Activated CD4-positive, alpha-beta memory T cell treated with anti-CD3 and anti-CD28 coated beads for 36 hours (primary cell): ENCODE measurements around the gene SNED1. TPM values are rescaled to one million over a fixed set of nuclear protein-coding genes. Genes with fewer than 3 reads are reported as not detected.

Experiments
- CTCF ChIA-PET: fragments of 350-600 bp; sonication (Branson Sonifier 250); formaldehyde crosslinking; loops from one replicate; lab custom pipeline; 2021; ENCODE audit warnings: antibody characterized with exemption, inconsistent platforms; lab: Charles Lee
- POLR2A ChIA-PET: fragments of 350-600 bp; sonication (Branson Sonifier 250); formaldehyde crosslinking; loops from one replicate; lab custom pipeline; 2021; ENCODE audit warnings: antibody characterized with exemption; lab: Charles Lee
- DNase-seq: peaks from one replicate; pipeline ENCODE4 v3.0.0-alpha.2; 2020
- H3K27ac Mint-ChIP-seq: one replicate; pipeline ENCODE4 v1.8.0; 2021; ENCODE audit warnings: mixed read lengths
- H3K27me3 Mint-ChIP-seq: one replicate; pipeline ENCODE4 v1.8.0; 2021; ENCODE audit warnings: mixed read lengths
- H3K36me3 Mint-ChIP-seq: one replicate; pipeline ENCODE4 v1.8.0; 2021; ENCODE audit warnings: mixed read lengths
- H3K4me1 Mint-ChIP-seq: one replicate; pipeline ENCODE4 v1.8.0; 2021; ENCODE audit warnings: low read depth, mixed read lengths
- H3K4me3 Mint-ChIP-seq: one replicate; pipeline ENCODE4 v1.8.0; 2021; ENCODE audit warnings: mild to moderate bottlenecking, mixed read lengths
- H3K9me3 Mint-ChIP-seq: one replicate; pipeline ENCODE4 v1.8.0; 2021; ENCODE audit warnings: mixed read lengths
- intact Hi-C: fragments of 100-400 bp; cut with micrococcal nuclease; formaldehyde crosslinking; loops from one replicate; pipeline ENCODE4 v1.15.1; 2023
- total RNA-seq, 2 experiments: library from RNA; stranded (reverse); gene quantifications; one replicate each; pipeline ENCODE4 v1.2.3, GENCODE V29; 2021

SNED1 gene
- total RNA-seq, 2 experiments from 2014 or later, result 2.6 to 3.8 TPM

- POLR2A ChIA-PET, result interaction anchor here (0.6 kb wide), 1 partner anchor 24 kb away, joined by 3 read pairs; no protein-coding TSS in a partner anchor
Measured at GRCh38 chr2:241120440-241120839, 122.0 kb downstream of the SNED1 start.

GRCh38 chr2:241121008-241121407, 122.6 kb downstream of the SNED1 start:
- Mint-ChIP-seq H3K36me3 (peaks cover 56% of the 10 kb centered on the region), H3K9me3 (peaks cover 10% of the 10 kb centered on the region), H3K27ac (peak overlapping the region; percentile 15), H3K4me3 (no peak overlapping the region), H3K4me1 (peaks cover 35% of the 10 kb centered on the region), H3K27me3 (no peaks in the 10 kb centered on the region)
- intact Hi-C loops, result no loop called here
- ChIA-PET CTCF (interaction anchor here (1.0 kb wide), 1 partner anchor 43 kb away, joined by 4 read pairs; no protein-coding TSS in a partner anchor), POLR2A (interaction anchor here (0.6 kb wide), 1 partner anchor 25 kb away, joined by 3 read pairs; no protein-coding TSS in a partner anchor)
- no peak for DNase-seq

More at GRCh38 chr2:241120440-241120839, 122.0 kb downstream of the SNED1 start:
- Mint-ChIP-seq H3K36me3 (peaks cover 56% of the 10 kb centered on the region), H3K4me1 (peaks cover 29% of the 10 kb centered on the region), H3K9me3 (peaks cover 10% of the 10 kb centered on the region), H3K27ac (no peak overlapping the region), H3K4me3 (no peak overlapping the region), H3K27me3 (no peaks in the 10 kb centered on the region)
- no peak for DNase-seq
- CTCF ChIA-PET, result no interaction called here
- intact Hi-C loops, result no loop called here

- POLR2A ChIA-PET, result interaction anchor here (1.0 kb wide), 1 partner anchor 13 kb away, joined by 3 read pairs; no protein-coding TSS in a partner anchor
- no peak overlapping the region for H3K4me3 Mint-ChIP-seq
- no peaks in the 10 kb centered on the region for H3K27me3 Mint-ChIP-seq
- DNase-seq, result peak; percentile 6
- H3K9me3 Mint-ChIP-seq, result peaks cover 10% of the 10 kb centered on the region
- peak overlapping the region; percentile 33 for H3K27ac Mint-ChIP-seq
- CTCF ChIA-PET, result no interaction called here
- intact Hi-C loops, result no loop called here
- H3K36me3 Mint-ChIP-seq, result peaks cover 61% of the 10 kb centered on the region
- peaks cover 50% of the 10 kb centered on the region for H3K4me1 Mint-ChIP-seq
Measured at GRCh38 chr2:241122376-241123002, 124.1 kb downstream of the SNED1 start.

GRCh38 chr2:241123816-241124536, 125.6 kb downstream of the SNED1 start:
- Mint-ChIP-seq H3K4me3 (peak overlapping the region; percentile 77), H3K4me1 (peaks cover 62% of the 10 kb centered on the region), H3K27me3 (no peaks in the 10 kb centered on the region), H3K36me3 (peaks cover 62% of the 10 kb centered on the region), H3K9me3 (peaks cover 14% of the 10 kb centered on the region), H3K27ac (peak overlapping the region; percentile 92)
- ChIA-PET POLR2A (interaction anchor here (1.1 to 1.5 kb wide), 4 partner anchors 10 to 24 kb away, joined by 3 to 7 read pairs (median 4); partner anchors contain the start of gene MTERF4), CTCF (interaction anchor here (0.6 to 2.0 kb wide), 4 partner anchors 10 to 46 kb away, joined by 4 to 7 read pairs (median 4); partner anchors contain the start of gene PASK)
- intact Hi-C loops, result no loop called here
- peak; percentile 78 for DNase-seq

- ChIA-PET POLR2A (no interaction called here), CTCF (no interaction called here)
- no peaks in the 10 kb centered on the region for H3K27me3 Mint-ChIP-seq
- H3K27ac Mint-ChIP-seq, result peak overlapping the region; percentile 99
- intact Hi-C loops, result loop anchor here (2.0 kb wide), 1 partner anchor 23 kb away; the partner anchor contains the start of gene PASK
- no peak for DNase-seq
- peak overlapping the region; percentile 43 for H3K4me3 Mint-ChIP-seq
- peaks cover 70% of the 10 kb centered on the region for H3K4me1 Mint-ChIP-seq
- H3K9me3 Mint-ChIP-seq, result peaks cover 10% of the 10 kb centered on the region
- peaks cover 69% of the 10 kb centered on the region for H3K36me3 Mint-ChIP-seq
Measured at GRCh38 chr2:241125626-241126025, 127.2 kb downstream of the SNED1 start.

- Mint-ChIP-seq H3K4me1 (peaks cover 64% of the 10 kb centered on the region), H3K27me3 (no peaks in the 10 kb centered on the region), H3K27ac (peak overlapping the region; percentile 99), H3K4me3 (peak overlapping the region; percentile 23), H3K36me3 (peaks cover 66% of the 10 kb centered on the region), H3K9me3 (peaks cover 4% of the 10 kb centered on the region)
- CTCF ChIA-PET, result no interaction called here
- no peak for DNase-seq
- intact Hi-C loops, result loop anchor here (2.0 kb wide), 1 partner anchor 23 kb away; the partner anchor contains the start of gene PASK
- POLR2A ChIA-PET, result interaction anchor here (0.6 to 1.1 kb wide), 2 partner anchors 13 kb away, joined by 3 read pairs; no protein-coding TSS in a partner anchor
Measured at GRCh38 chr2:241126201-241126611, 127.8 kb downstream of the SNED1 start.

GRCh38 chr2:241126771-241127202, 128.4 kb downstream of the SNED1 start:
- CTCF ChIA-PET, result no interaction called here
- Mint-ChIP-seq H3K4me3 (peak overlapping the region; percentile 32), H3K27me3 (no peaks in the 10 kb centered on the region), H3K36me3 (peaks cover 61% of the 10 kb centered on the region), H3K27ac (peak overlapping the region; percentile 99), H3K9me3 (peaks cover 4% of the 10 kb centered on the region), H3K4me1 (peaks cover 58% of the 10 kb centered on the region)
- POLR2A ChIA-PET, result interaction anchor here (0.6 to 1.1 kb wide), 2 partner anchors 13 kb away, joined by 3 read pairs; no protein-coding TSS in a partner anchor
- DNase-seq, result no peak
- intact Hi-C loops, result loop anchor here (1.0 to 2.0 kb wide), 2 partner anchors 14 to 22 kb away; partner anchors contain the start of gene PASK

- peaks cover 61% of the 10 kb centered on the region for H3K36me3 Mint-ChIP-seq
- POLR2A ChIA-PET, result interaction anchor here (0.9 to 1.0 kb wide), 2 partner anchors 9 to 21 kb away, joined by 3 read pairs; partner anchors contain the start of gene PASK
Measured at GRCh38 chr2:241128266-241128665, 129.8 kb downstream of the SNED1 start.

GRCh38 chr2:241129086-241129871, 130.9 kb downstream of the SNED1 start:
- intact Hi-C loops, result no loop called here
- POLR2A ChIA-PET, result no interaction called here
- CTCF ChIA-PET, result no interaction called here

More at GRCh38 chr2:241128266-241128665, 129.8 kb downstream of the SNED1 start:
- no peak for DNase-seq
- H3K9me3 Mint-ChIP-seq, result peaks cover 4% of the 10 kb centered on the region
- intact Hi-C loops, result no loop called here
- CTCF ChIA-PET, result no interaction called here
- no peaks in the 10 kb centered on the region for H3K27me3 Mint-ChIP-seq
- H3K27ac Mint-ChIP-seq, result peak overlapping the region; percentile 99
- no peak overlapping the region for H3K4me3 Mint-ChIP-seq
- H3K4me1 Mint-ChIP-seq, result peaks cover 56% of the 10 kb centered on the region

GRCh38 chr2:241130316-241130715, 131.9 kb downstream of the SNED1 start:
- ChIA-PET CTCF (no interaction called here), POLR2A (no interaction called here)
- Mint-ChIP-seq H3K27ac (no peak overlapping the region), H3K27me3 (no peaks in the 10 kb centered on the region), H3K36me3 (peaks cover 60% of the 10 kb centered on the region), H3K4me3 (no peak overlapping the region), H3K4me1 (peaks cover 48% of the 10 kb centered on the region), H3K9me3 (peaks cover 4% of the 10 kb centered on the region)
- intact Hi-C loops, result no loop called here
- DNase-seq, result no peak

More at GRCh38 chr2:241129086-241129871, 130.9 kb downstream of the SNED1 start:
- Mint-ChIP-seq H3K4me3 (no peak overlapping the region), H3K9me3 (peaks cover 4% of the 10 kb centered on the region), H3K27ac (peak overlapping the region; percentile 99), H3K36me3 (peaks cover 58% of the 10 kb centered on the region), H3K4me1 (peaks cover 49% of the 10 kb centered on the region), H3K27me3 (no peaks in the 10 kb centered on the region)
- no peak for DNase-seq

GRCh38 chr2:241131531-241131930, 133.1 kb downstream of the SNED1 start:
- Mint-ChIP-seq H3K4me1 (peaks cover 37% of the 10 kb centered on the region), H3K36me3 (peaks cover 64% of the 10 kb centered on the region), H3K4me3 (no peak overlapping the region), H3K27ac (no peak overlapping the region), H3K9me3 (peaks cover 4% of the 10 kb centered on the region), H3K27me3 (no peaks in the 10 kb centered on the region)
- no peak for DNase-seq
- POLR2A ChIA-PET, result no interaction called here
- CTCF ChIA-PET, result no interaction called here
- intact Hi-C loops, result no loop called here
